HEK293 (cell line): ENCODE data around the gene JMJD4.

Experiments
- BCL11B ChIP-seq: fragments of 450-650 bp; formaldehyde crosslinking; IDR thresholded peaks from 2 replicates; pipeline ENCODE4 v1.5.1; 2016; ENCODE audit warnings: low read depth, missing biosample characterization, missing genetic modification characterization
- BCL6B ChIP-seq: fragments of 450-650 bp; formaldehyde crosslinking; IDR thresholded peaks from 2 replicates; pipeline ENCODE4 v1.5.1; 2017; ENCODE audit warnings: missing biosample characterization, missing genetic modification characterization
- KLF7 ChIP-seq: fragments of 450-650 bp; formaldehyde crosslinking; IDR thresholded peaks from 2 replicates; pipeline ENCODE4 v1.5.1; 2016; ENCODE audit warnings: missing biosample characterization, missing genetic modification characterization, borderline replicate concordance
- PRDM1 ChIP-seq: fragments of 450-650 bp; formaldehyde crosslinking; IDR thresholded peaks from 2 replicates; pipeline ENCODE4; 2016; ENCODE audit warnings: missing biosample characterization, missing genetic modification characterization
- PRDM10 ChIP-seq: fragments of 450-650 bp; formaldehyde crosslinking; IDR thresholded peaks from 2 replicates; pipeline ENCODE4 v1.5.1; 2016; ENCODE audit warnings: missing biosample characterization, missing genetic modification characterization
- TCF7L2 ChIP-seq: IDR thresholded peaks from 2 replicates; pipeline ENCODE4 v1.6.1; 2011; ENCODE audit warnings: low read depth, mild to moderate bottlenecking, inconsistent platforms, low read length, moderate library complexity, borderline replicate concordance
- YY1 ChIP-seq: fragments of 450-650 bp; formaldehyde crosslinking; IDR thresholded peaks from 2 replicates; pipeline ENCODE4 v1.5.1; 2018; ENCODE audit warnings: missing biosample characterization, missing genetic modification characterization
- ZBTB44 ChIP-seq: fragments of 450-650 bp; IDR thresholded peaks from 2 replicates; pipeline ENCODE4 v1.5.1; 2018; ENCODE audit warnings: missing biosample characterization, mild to moderate bottlenecking, missing genetic modification characterization
- ZBTB48 ChIP-seq: fragments of 450-650 bp; formaldehyde crosslinking; IDR thresholded peaks from 2 replicates; pipeline ENCODE4 v1.5.1; 2016; ENCODE audit warnings: missing biosample characterization, missing genetic modification characterization
- ZBTB49 ChIP-seq: fragments of 450-650 bp; formaldehyde crosslinking; IDR thresholded peaks from 2 replicates; pipeline ENCODE4 v1.5.1; 2016; ENCODE audit warnings: missing biosample characterization, missing genetic modification characterization, low read depth
- ZBTB8A ChIP-seq: fragments of 450-650 bp; formaldehyde crosslinking; IDR thresholded peaks from 2 replicates; pipeline ENCODE4 v1.5.1; 2016; ENCODE audit warnings: missing biosample characterization, missing genetic modification characterization
- ZIC2 ChIP-seq: fragments of 450-650 bp; formaldehyde crosslinking; IDR thresholded peaks from 2 replicates; pipeline ENCODE4 v1.5.1; 2016; ENCODE audit warnings: missing biosample characterization, missing genetic modification characterization
- ZNF112 ChIP-seq: fragments of 450-650 bp; formaldehyde crosslinking; IDR thresholded peaks from 2 replicates; pipeline ENCODE4 v1.5.0; 2017; ENCODE audit warnings: missing biosample characterization, missing genetic modification characterization
- ZNF16 ChIP-seq: fragments of 450-650 bp; formaldehyde crosslinking; IDR thresholded peaks from 2 replicates; pipeline ENCODE4 v1.5.1; 2016; ENCODE audit warnings: low read depth, missing biosample characterization, missing genetic modification characterization
- ZNF175 ChIP-seq: fragments of 450-650 bp; formaldehyde crosslinking; IDR thresholded peaks from 2 replicates; pipeline ENCODE4 v1.5.1; 2016; ENCODE audit warnings: missing biosample characterization, missing genetic modification characterization
- ZNF2 ChIP-seq: fragments of 450-650 bp; formaldehyde crosslinking; IDR thresholded peaks from 2 replicates; pipeline ENCODE4 v1.5.1; 2016; ENCODE audit warnings: missing biosample characterization, missing genetic modification characterization
- ZNF223 ChIP-seq: fragments of 450-650 bp; formaldehyde crosslinking; IDR thresholded peaks from 2 replicates; pipeline ENCODE4 v1.5.1; 2016; ENCODE audit warnings: missing biosample characterization, missing genetic modification characterization
- ZNF280C ChIP-seq: fragments of 450-650 bp; formaldehyde crosslinking; IDR thresholded peaks from 2 replicates; pipeline ENCODE4 v1.5.1; 2016; ENCODE audit warnings: missing biosample characterization, missing genetic modification characterization
- ZNF521 ChIP-seq: fragments of 450-650 bp; formaldehyde crosslinking; IDR thresholded peaks from 2 replicates; pipeline ENCODE4 v1.5.1; 2017; ENCODE audit warnings: missing biosample characterization, mild to moderate bottlenecking, missing genetic modification characterization
- ZNF561 ChIP-seq: fragments of 450-650 bp; IDR thresholded peaks from 2 replicates; pipeline ENCODE4 v1.5.1; 2018; ENCODE audit warnings: missing biosample characterization, missing genetic modification characterization, borderline replicate concordance
- ZNF585B ChIP-seq: fragments of 450-650 bp; formaldehyde crosslinking; IDR thresholded peaks from 2 replicates; pipeline ENCODE4 v1.5.1; 2016; ENCODE audit warnings: missing biosample characterization, missing genetic modification characterization
- ZNF600 ChIP-seq: fragments of 450-650 bp; formaldehyde crosslinking; IDR thresholded peaks from 2 replicates; pipeline ENCODE4 v1.5.1; 2016; ENCODE audit warnings: missing biosample characterization, missing genetic modification characterization
- ZNF624 ChIP-seq: fragments of 450-650 bp; formaldehyde crosslinking; IDR thresholded peaks from 2 replicates; pipeline ENCODE4 v1.5.1; 2017; ENCODE audit warnings: missing biosample characterization, missing genetic modification characterization
- ZNF664 ChIP-seq: fragments of 450-650 bp; formaldehyde crosslinking; IDR thresholded peaks from 2 replicates; pipeline ENCODE4 v1.5.1; 2016; ENCODE audit warnings: missing biosample characterization, missing genetic modification characterization
- ZNF670 ChIP-seq: fragments of 450-650 bp; formaldehyde crosslinking; IDR thresholded peaks from 2 replicates; pipeline ENCODE4 v1.5.1; 2016; ENCODE audit warnings: missing biosample characterization, missing genetic modification characterization, low read depth
- ZNF785 ChIP-seq: fragments of 450-650 bp; formaldehyde crosslinking; IDR thresholded peaks from 2 replicates; pipeline ENCODE4 v1.5.1; 2016; ENCODE audit warnings: missing biosample characterization, missing genetic modification characterization
- ZNF830 ChIP-seq: fragments of 450-650 bp; IDR thresholded peaks from 2 replicates; pipeline ENCODE4 v1.5.0; 2018; ENCODE audit warnings: missing biosample characterization, missing genetic modification characterization, low read depth, mild to moderate bottlenecking, moderate library complexity
- ZSCAN16 ChIP-seq: fragments of 450-650 bp; formaldehyde crosslinking; IDR thresholded peaks from 2 replicates; pipeline ENCODE4 v1.5.1; 2016; ENCODE audit warnings: missing biosample characterization, missing genetic modification characterization

Gene JMJD4

GRCh38 chr1:227734856-227735538, at the start of gene JMJD4, which contains the start of gene SNAP47 (continued):
- TF ChIP-seq ZNF830 (tag by site-specific recombination) (no peak), ZNF664 (tag by site-specific recombination) (peak; percentile 58; the same call in 1 of the 2 replicates), ZNF624 (tag by site-specific recombination) (no peak), YY1 (peak; percentile 87), ZBTB49 (tag by site-specific recombination) (no peak), ZBTB8A (peak; percentile 84), ZNF280C (tag by site-specific recombination) (no peak), ZNF223 (tag by site-specific recombination) (no peak), ZNF16 (0 out of 2 replicates have a peak, but pooled peaks have one; percentile 39), ZNF175 (no peak), ZBTB44 (tag by site-specific recombination) (no peak), ZNF585B (tag by site-specific recombination) (peak; percentile 35), BCL11B (peak; percentile 85; the same call in 1 of the 2 replicates), ZNF785 (tag by site-specific recombination) (peak; percentile 92; the same call in 1 of the 2 replicates), ZSCAN16 (tag by site-specific recombination) (peak; percentile 86), PRDM1 (no peak), TCF7L2 (no peak), ZNF521 (tag by site-specific recombination) (no peak), ZBTB48 (tag by site-specific recombination) (peak; percentile 79), ZIC2 (peak; percentile 92), ZNF2 (tag by site-specific recombination) (peak; percentile 95), ZNF600 (tag by site-specific recombination) (peak; percentile 80), ZNF670 (tag by site-specific recombination) (no peak), BCL6B (tag by site-specific recombination) (no peak), PRDM10 (peak; percentile 55; the same call in 1 of the 2 replicates), KLF7 (tag by site-specific recombination) (peak; percentile 78; the same call in 1 of the 2 replicates), ZNF112 (no peak), ZNF561 (tag by site-specific recombination) (peak; percentile 99; the same call in 1 of the 2 replicates)
